Stimulated activated CD8-positive, alpha-beta memory T cell treated with anti-CD3 and anti-CD28 coated beads, Interleukin-12 subunit alpha, Interleukin-12 subunit beta, amount 100 ng/mL, for 1 hour (primary cell): Measurements from ENCODE around the gene TASP1.

Experiments
- DNase-seq: peaks from one replicate; pipeline ENCODE4 v3.0.0-alpha.2; 2020; ENCODE audit warnings: low read depth

TASP1 gene

GRCh38 chr20:13436530-13436929, 202.2 kb downstream of the TASP1 start:
- no peak for DNase-seq

- DNase-seq = no peak
Measured at GRCh38 chr20:13432126-13432525, 206.6 kb downstream of the TASP1 start.

GRCh38 chr20:13430346-13431002, 208.3 kb downstream of the TASP1 start:
- DNase-seq = no peak

DNA sequence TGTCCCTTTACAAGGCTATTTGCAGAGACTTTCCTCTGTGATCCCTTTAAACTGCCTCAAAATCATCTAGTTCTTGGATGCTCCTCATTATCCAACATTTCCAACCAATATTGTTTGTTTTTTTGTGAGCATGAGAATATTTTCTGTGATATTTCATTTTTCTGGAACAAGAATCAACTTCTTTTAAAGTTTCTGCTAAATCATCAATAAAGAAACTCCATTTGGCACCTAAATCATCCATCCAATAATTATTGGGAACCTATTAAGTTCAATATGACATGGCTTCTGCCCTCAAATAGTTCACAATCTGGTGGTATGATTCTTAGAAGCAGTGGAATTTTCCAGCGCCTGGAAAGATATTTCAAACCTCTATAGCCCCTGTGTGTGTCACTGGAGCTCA, 210.0 kb downstream of the TASP1 start:
- no peak for DNase-seq

DNA sequence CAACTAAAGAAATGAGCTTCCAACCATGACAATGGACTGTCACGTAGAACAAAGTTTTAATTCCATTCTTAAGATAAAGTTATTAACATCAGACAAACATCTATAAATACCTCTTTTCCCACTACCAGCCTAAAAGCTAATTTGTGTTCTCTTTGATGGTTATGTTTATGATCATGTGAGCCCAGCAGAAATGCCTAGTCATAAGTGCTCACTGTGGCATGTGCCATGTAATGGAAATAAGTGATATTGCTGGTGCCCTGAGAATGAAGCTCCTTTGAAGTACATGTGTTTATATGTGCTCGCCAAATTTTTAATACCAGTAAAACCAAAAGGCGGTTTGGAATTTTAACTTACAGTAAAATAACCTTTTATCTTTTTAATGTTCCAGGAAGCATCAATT, 211.9 kb downstream of the TASP1 start:
- no peak for DNase-seq

DNA sequence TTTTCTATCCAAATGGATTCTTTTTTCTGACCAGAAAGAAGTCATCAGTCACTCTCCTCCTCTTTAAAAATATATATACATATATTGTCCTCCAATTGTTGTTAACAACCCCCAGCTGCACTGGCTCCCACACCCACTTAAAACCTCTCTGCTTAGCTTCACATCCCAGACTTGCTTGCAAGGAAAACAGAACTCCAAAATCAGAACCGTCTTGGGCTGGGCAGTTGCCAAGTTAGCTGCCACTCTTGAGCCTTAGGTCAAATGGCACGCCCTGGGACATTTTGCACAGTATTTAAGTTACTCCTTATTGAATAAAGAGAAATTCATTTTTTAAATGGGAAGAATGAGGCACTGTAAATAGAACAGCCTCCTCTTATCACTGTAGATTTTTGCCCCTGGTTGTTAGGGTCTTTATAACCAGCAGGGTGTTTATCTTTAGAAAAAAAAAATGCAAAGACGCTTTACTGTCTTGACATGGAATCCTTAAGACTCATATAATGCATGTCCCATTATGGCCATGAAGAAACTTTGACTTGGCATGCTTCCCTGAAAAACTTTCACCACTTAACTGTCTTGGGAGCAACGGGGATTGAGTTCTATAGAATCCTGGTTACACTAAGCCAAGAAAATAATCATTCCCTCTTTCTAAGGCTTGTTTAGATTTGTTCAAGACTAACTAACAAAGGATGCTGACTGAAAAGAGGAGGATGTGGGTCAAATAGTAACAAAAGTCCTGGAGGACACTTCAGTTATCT, 213.2 kb downstream of the TASP1 start:
- DNase-seq = no peak

DNA sequence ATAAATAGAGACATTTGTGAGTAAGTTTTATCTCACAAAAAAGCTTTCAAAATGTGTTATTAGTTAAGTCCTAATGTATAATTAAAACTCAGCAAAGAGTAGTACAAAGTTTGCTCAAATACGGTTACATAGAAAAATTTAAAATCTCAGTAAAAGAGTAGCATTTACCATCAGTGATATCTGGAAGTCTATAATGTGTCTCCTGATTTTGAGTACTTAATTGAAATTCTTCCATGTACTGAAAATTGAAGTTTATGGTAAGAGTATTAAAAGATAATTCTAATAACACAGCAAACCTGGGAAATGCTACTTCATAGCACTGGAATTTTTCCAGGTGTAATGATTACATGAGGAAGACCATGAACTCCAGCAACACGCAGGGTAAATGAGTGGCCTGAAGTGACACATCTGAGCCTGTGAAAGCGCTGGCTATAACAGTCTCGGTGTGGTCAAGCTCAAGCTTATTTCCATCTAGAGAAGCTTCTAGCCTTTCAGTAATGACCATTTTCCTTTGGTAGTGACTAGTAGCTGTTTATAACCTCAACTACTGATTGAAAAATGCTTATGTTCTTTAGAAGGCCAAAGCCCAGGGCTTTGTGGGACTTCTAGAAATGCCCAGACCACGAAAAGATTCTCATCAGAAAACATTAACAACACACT, 214.4 kb downstream of the TASP1 start:
- no peak for DNase-seq

DNA sequence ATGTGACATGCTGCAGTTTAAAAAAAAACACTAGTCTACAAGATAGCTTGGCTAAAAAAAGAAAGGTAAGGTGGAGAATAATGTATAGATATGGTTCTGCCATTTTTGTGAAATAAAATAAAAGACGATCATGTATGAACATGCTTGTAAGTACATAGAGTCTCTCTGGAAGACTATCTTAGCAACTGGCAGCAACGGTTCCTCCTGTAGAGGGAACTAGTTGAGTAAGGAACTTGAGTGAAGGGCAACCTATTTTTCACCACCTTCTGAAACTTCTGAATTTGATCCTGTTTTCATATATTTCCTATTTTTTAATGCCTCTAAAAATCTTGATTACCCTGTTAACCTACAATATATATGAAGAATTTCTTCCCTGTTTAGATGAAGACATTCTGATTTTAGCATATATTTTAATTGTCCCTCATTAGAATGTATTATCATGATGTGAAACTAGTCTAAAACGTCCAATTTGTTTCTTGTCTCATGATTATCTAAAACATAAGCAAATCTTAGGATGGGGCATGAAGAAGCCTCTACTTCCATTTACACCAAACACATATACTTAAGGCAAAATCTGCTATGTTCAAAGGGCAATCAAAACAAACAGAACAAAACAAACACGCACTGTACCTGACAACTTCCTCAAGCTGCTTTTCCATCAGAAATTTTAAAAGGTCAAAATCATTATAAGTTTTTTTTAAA, 215.1 kb downstream of the TASP1 start:
- DNase-seq = no peak

DNA sequence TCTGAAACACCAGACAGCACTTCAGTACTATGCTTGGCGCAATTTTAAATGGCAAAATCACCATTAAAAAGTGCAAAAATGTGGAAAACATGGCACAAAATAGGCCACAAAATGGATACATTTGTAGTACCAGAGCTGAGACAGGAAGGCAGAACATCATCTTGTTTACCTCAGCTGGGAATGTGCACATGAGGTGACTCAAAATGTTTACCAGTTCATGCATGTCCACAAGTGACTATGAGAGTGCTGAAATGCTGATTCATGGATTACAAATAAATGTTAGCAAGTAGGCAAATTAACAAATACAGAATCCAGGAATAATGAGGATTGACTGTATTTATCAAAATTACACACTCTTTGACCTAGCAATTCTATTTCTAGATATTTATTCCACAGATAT, 216.1 kb downstream of the TASP1 start:
- DNase-seq = no peak

DNA sequence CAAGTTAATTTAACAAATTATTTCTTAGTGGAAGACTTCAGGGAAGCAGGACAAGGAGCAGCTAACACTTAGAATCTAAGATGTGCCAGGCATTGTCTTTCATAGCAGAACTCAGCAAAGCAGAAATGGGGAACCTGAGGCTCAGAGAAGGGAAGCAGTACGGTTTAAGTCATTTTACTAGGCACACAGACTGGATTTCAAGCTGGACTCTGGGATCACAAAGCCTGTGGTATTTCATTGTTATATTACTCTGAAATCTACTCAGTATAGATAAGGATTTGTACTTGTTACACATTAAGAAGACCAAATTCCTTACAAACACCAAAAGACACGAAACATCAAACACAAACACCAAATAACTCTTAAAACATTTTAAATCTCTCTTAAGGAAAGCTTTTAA, 218.1 kb downstream of the TASP1 start:
- DNase-seq = no peak

DNA sequence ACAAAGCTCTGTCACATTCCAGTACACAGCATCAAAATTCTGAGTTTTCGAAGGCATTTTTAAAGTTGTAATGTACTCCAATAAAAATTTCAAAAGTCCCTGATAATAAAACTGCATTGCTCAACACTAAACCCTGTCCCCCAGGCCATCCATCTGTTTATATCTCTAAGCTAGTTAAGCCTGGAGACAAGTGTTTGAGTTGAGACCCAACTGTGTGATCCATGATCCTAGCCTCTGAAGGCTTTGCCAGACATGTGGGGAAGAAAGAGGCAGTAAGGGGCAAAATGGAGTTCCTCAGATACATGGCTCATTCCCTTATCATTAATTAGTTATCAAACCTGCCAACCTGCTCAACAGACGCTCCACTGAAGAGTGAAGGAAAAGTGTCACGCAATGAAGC, 219.3 kb downstream of the TASP1 start:
- no peak for DNase-seq

DNA sequence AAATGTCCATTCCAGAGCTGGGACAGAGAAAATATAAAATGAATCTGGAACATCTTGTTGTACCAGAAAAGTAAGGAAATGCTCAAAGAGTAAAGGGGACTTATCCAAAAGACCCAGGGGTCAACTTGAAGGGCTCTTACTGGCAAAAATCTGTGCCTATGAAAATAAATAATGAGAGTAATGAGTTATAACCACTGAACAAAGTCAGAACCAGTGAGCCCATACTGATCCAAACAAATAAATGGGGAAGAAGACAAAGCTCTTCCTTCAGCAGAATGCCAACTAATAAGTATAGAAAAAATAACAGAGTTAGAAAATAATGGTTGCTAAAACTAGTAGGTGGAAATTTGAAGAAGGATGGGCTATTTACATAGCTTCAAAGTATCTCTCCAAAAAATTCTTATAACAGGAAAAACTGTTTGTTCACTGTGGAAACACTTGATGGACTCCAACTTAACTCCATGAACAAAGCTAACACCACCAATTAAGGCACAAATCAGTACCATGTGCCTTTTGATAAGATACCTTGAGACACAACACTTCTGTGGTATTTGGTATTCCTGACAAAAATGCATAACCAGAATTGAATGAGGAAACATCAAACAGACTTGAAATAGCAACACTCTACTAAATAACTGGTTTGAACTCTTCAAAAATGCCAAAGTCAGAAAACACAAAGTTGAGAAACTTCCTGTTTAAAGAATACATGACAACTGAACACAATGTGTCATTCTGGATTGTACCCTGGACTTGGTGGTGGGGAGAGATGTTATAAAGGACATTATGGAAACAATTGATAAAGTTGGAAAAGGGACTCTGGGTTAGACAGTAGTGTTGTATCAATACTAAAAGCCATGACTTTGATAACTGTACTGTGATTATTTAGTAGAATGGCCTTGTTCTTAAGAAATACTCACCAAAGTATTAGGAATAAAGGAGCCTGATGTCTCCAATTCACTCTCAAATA, 220.2 kb downstream of the TASP1 start:
- DNase-seq = no peak

DNA sequence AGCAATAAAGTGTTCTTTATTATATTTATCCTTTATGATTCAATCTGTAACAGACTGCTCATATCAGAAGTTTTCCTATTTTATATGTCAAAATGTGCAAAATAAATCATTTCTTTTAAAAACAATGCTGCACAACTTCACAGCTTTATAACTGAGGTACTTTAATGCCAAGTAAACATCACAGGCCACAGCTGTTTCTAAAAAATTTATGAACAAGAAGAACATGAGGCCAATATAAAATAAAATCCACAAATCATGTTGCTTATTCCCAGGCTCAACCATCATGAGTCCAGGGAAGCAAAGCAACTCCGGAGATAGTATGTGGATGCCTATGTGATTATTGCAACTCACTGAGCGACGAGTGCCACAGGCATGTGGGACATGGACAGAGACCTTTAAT, 222.2 kb downstream of the TASP1 start:
- no peak for DNase-seq

DNA sequence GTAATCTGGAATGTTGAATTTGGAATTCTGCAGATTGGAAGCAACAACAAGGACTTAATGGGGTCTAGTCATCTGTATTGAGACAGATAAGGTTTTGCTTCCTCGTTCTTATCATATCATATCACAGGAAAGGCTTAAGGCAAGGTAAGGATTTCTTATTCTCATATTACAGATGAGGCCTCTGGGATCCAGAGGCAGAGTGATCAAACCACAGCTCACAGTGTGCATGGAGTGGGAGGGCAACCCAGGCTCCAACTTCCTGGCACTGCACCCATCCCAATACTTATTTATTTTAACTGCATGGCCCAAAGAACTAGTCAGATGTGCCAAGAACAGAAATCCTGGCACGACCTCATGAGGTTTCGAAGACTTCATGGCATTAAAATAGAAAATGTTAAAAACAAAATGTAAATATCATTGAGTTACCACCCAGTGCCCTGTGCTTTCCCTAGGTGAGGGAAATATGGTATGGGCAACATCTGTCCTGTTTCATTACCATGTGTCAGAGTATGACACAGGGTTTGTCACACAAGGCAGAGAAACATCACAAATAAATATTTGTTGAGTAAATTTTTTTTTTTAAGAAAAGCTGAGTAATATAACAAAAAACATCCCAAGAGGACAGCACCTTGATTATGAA, 225.8 kb downstream of the TASP1 start:
- DNase-seq = no peak

DNA sequence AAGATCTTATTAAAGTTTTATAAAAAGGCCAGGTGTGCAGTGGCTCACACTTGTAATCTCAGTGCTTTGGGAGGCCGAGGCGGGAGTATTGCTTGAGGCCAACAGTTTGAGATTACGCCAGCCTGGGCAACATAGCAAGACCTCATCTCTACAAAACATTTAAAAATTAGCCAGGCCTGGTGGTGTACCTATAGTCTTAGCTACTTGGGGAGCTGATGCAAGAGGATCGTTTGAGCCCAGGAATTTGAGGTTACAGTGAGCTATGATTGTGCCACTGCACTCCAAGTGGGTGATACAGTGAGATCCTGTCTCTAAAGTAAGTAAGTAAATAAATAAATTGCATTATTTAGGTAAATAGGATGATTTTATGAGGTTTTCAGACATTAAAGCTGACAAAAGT, 234.4 kb downstream of the TASP1 start:
- DNase-seq = no peak

- DNase-seq = no peak
Measured at GRCh38 chr20:13403453-13403852, 235.3 kb downstream of the TASP1 start.

GRCh38 chr20:13402986-13403385, 235.7 kb downstream of the TASP1 start:
- no peak for DNase-seq

- no peak for DNase-seq
Measured at GRCh38 chr20:13402171-13402760, 236.5 kb downstream of the TASP1 start.

DNA sequence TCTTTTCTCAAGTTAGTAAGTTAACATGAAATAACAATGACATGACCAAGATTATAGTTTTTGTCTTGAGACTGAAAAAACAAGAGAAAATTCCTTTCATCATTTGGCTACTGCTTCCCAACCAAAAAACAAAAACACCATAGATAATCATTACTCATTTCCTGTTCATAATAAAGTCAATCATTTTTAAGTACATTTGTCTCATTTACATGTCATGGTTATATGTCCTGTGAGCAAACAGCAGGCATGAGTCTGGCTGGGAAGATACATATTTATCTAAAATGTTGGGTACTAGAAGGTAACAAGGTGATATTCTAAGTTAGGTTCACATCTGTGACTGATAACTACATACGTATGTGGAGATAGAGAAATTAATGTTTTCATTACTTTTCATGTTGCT, 237.1 kb downstream of the TASP1 start:
- DNase-seq = no peak

DNA sequence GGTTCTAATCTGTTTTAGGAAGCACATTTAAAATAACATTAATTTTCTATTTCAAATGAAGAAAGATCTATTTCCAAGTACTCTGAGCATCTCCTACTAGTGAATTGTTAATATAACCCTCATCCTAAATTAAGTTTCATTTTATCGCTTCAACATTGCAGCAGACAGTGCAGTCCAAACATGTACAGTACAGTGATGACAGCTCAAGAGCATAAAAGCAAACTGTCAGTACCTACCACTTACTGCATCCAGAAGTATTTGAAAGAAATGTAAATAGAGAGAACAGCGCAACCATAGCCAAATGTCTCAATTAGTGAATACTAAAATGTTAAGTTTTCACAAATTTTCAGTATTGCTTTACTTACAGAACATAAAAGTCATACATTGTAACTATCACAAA, 238.3 kb downstream of the TASP1 start:
- no peak for DNase-seq

GRCh38 chr20:13397300-13397724, 241.4 kb downstream of the TASP1 start:
- DNase-seq = no peak
